Measurements from ENCODE around the gene EYS. TPM values are rescaled to one million over a fixed set of nuclear protein-coding genes. Genes with fewer than 3 reads are reported as not detected.

Gene EYS
- total RNA-seq, 1 experiment from 2014 or later, result not detected

GRCh38 chr6:64847396-64847795 is 859.6 kb downstream of the EYS start:
- Histone ChIP-seq H4K20me1 (ENCODE audit: insufficient read depth) (no peaks in the 10 kb centered on the region), H3K27ac (ENCODE audit: low read depth, low read length) (no peak overlapping the region), H3K9me2 (ENCODE audit: insufficient read depth) (no peaks in the 10 kb centered on the region), H3K4me1 (ENCODE audit: control insufficient read depth in 1 of 2, insufficient read depth in 2 of 2, low read length in 2 of 2) (no peaks in the 10 kb centered on the region), H3K4me3 (replicated peaks in 1 of 2; ENCODE audit: low read depth in 1 of 2, low read length in 2 of 2) (no peak overlapping the region), H2AFZ (ENCODE audit: low read depth, low read length, poor library complexity, severe bottlenecking) (no peak overlapping the region), H3K27me3 (ENCODE audit: insufficient read depth, low read length) (no peaks in the 10 kb centered on the region), H3K9ac (ENCODE audit: low read length) (no peak overlapping the region), H3K79me2 (ENCODE audit: insufficient read depth, low read length) (no peaks in the 10 kb centered on the region), H3K36me3 (ENCODE audit: control insufficient read depth in 1 of 2, insufficient read depth in 2 of 2, low read length in 2 of 2) (no peaks in the 10 kb centered on the region), H3K4me2 (ENCODE audit: low read length) (no peak overlapping the region), H3K9me3 (ENCODE audit: control insufficient read depth in 1 of 2, insufficient read depth in 1 of 2, low read depth in 1 of 2, low read length in 2 of 2) (peaks cover 4 to 19% of the 10 kb centered on the region in 2 experiments; a peak in 2 of 4 replicates)
- CTCF ChIA-PET, result no interaction called here
- intact Hi-C loops (cut with micrococcal nuclease), result no loop called here
- no TSS peak for BruUV-seq (replicated peaks)
- POLR2A ChIA-PET, result no interaction called here
- ATAC-seq, result no peak
- no peak for DNase-seq (ENCODE audit: low read depth, low spot score)
- RAD21 ChIA-PET (ENCODE audit: low non-redundant PET in 1 of 2, low total read pairs in 2 of 2, uncharacterized antibody in 2 of 2, unreplicated experiment in 2 of 2), result no interaction called here
- TF ChIP-seq CEBPB (IDR thresholded peaks at IDR 0.05; ENCODE audit: low read depth) (no peak), POLR2AphosphoS5 (IDR thresholded peaks at IDR 0.05; ENCODE audit: low read depth, low read length) (no peak), ZFX (IDR thresholded peaks at IDR 0.05) (no peak), EZH2phosphoT487 (IDR thresholded peaks at IDR 0.05; ENCODE audit: borderline replicate concordance) (no peak), MAX (IDR thresholded peaks at IDR 0.05) (no peak), ATF3 (IDR thresholded peaks at IDR 0.05) (no peak), SIN3A (IDR thresholded peaks at IDR 0.05; ENCODE audit: low read depth) (no peak), CTCF (IDR thresholded peaks at IDR 0.05 in 2 of 3, conservative IDR thresholded peaks at IDR 0.05 in 1 of 3; ENCODE audit: borderline replicate concordance in 1 of 3, insufficient read depth in 1 of 3, low read depth in 2 of 3, low read length in 2 of 3) (no peak), ZBTB33 (IDR thresholded peaks at IDR 0.05; ENCODE audit: extremely low read depth, insufficient replicate concordance, low read length) (no peak), FOSL1 (IDR thresholded peaks at IDR 0.05; ENCODE audit: low read depth) (no peak), RAD21 (IDR thresholded peaks at IDR 0.05; ENCODE audit: low read depth) (no peak), REST (IDR thresholded peaks at IDR 0.05; ENCODE audit: low read depth) (no peak), CBX3 (IDR thresholded peaks at IDR 0.05; ENCODE audit: low read depth) (no peak), ELF1 (IDR thresholded peaks at IDR 0.05; ENCODE audit: borderline replicate concordance, low read depth) (no peak), JUND (IDR thresholded peaks at IDR 0.05) (no peak), TCF7L2 (IDR thresholded peaks at IDR 0.05; ENCODE audit: borderline replicate concordance, extremely low read depth, insufficient read depth, insufficient read length) (no peak), POLR2A (IDR thresholded peaks at IDR 0.05; ENCODE audit: borderline replicate concordance, extremely low read depth, insufficient read depth, insufficient read length) (no peak), SRF (IDR thresholded peaks at IDR 0.05; ENCODE audit: low read depth) (no peak)
